Testis (tissue), 2 donors: Measurements from ENCODE around the gene MAST3.

ENCODE experiments used
- POLR2A ChIP-seq: fragments of 450-650 bp; IDR thresholded peaks from one replicate; pipeline ENCODE4 v1.6.1; 2017; ENCODE audit warnings: antibody characterized with exemption, mild to moderate bottlenecking, moderate library complexity
- TF ChIP-seq, protein P1 (sequence below), 3 experiments: fragments of 450-650 bp in 2 of 3; fragments of 200-600 bp in 1 of 3; sonication (generic) in 1 of 3; IDR thresholded peaks; one replicate each; pipeline ENCODE4 v1.5.1; 2016 to 2019; ENCODE audit warnings: antibody characterized with exemption in 3 of 3, mild to moderate bottlenecking in 2 of 3, moderate library complexity in 1 of 3

DNA sequence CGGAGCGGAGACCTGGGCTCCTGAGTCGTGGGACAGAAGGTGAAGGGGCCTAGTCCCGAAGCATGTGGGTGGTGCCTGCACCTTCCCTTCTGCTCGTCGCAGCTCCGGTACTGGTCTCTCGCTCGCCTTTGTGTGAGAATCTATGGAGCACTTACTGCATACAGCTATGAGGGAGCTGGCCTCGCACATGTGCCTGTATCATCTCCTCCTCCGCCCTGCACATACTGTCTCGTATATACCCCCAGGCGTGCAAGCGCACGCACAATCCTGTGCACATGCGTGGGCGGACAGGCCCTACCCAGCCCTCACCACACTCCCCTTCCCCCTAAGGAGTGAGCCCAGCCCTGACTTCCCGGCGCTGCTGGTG is 64.0 kb downstream of the MAST3 start:
- TF ChIP-seq, protein P1, sequence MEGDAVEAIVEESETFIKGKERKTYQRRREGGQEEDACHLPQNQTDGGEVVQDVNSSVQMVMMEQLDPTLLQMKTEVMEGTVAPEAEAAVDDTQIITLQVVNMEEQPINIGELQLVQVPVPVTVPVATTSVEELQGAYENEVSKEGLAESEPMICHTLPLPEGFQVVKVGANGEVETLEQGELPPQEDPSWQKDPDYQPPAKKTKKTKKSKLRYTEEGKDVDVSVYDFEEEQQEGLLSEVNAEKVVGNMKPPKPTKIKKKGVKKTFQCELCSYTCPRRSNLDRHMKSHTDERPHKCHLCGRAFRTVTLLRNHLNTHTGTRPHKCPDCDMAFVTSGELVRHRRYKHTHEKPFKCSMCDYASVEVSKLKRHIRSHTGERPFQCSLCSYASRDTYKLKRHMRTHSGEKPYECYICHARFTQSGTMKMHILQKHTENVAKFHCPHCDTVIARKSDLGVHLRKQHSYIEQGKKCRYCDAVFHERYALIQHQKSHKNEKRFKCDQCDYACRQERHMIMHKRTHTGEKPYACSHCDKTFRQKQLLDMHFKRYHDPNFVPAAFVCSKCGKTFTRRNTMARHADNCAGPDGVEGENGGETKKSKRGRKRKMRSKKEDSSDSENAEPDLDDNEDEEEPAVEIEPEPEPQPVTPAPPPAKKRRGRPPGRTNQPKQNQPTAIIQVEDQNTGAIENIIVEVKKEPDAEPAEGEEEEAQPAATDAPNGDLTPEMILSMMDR (IDR thresholded peaks at IDR 0.05), result no peak
- no peak for TF ChIP-seq POLR2A
